PFSK-1 (cell line): ENCODE results near the gene PDE2A.

Experiments used
- FOXP2 ChIP-seq: optimal IDR thresholded peaks from 2 replicates; pipeline ENCODE3; 2011; ENCODE audit warnings: borderline replicate concordance, control low read depth, inconsistent platforms; ENCODE audit not compliant: insufficient read depth; ENCODE audit errors: extremely low read length, extremely low read depth
- POLR2AphosphoS5 ChIP-seq: IDR thresholded peaks from 2 replicates; pipeline ENCODE4 v1.6.1; 2012; ENCODE audit warnings: low read depth, mild to moderate bottlenecking, control low read depth, low read length, moderate library complexity
- SIN3A ChIP-seq: IDR thresholded peaks from 2 replicates; pipeline ENCODE4 v1.6.1; 2012; ENCODE audit warnings: mild to moderate bottlenecking, low read length, moderate library complexity, borderline replicate concordance; ENCODE audit not compliant: insufficient read depth
- TAF1 ChIP-seq: IDR thresholded peaks from 2 replicates; pipeline ENCODE4 v1.6.1; 2012; ENCODE audit warnings: low read length, control low read depth, borderline replicate concordance; ENCODE audit not compliant: insufficient read depth
- TF ChIP-seq, protein P1 (sequence below), 2 experiments: IDR thresholded peaks; 2 replicates each; pipeline versions ENCODE4 v1.6.1 to v1.8.0; 2011 to 2012; ENCODE audit warnings: low read depth in 2 of 2, low read length in 2 of 2, control low read depth in 1 of 2, inconsistent platforms in 1 of 2, mild to moderate bottlenecking in 1 of 2, moderate library complexity in 1 of 2; ENCODE audit not compliant: insufficient read depth in 1 of 2

PDE2A gene

DNA sequence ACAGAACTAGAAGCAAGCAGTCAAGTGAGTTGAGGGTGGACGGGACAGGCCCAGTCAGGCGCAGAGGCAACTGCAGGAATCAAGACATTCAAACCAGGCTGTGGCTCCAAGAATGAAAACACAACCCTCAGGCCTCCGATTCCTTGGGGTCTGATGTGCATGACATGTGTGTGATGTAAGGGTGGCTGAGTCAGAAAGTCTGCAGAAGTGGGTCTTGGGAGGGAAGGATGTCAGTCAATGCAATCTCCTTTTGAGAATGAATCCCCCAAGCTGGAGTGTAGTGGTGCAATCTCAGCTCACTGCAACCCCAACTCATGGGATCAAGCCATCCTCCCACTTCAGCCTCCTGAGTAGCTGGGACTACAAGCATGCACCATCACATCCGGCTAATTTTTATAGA lies 15.9 kb upstream of the PDE2A start:
- TF ChIP-seq FOXP2 (no peak), SIN3A (no peak), TAF1 (no peak), POLR2AphosphoS5 (no peak)
- TF ChIP-seq, protein P1, sequence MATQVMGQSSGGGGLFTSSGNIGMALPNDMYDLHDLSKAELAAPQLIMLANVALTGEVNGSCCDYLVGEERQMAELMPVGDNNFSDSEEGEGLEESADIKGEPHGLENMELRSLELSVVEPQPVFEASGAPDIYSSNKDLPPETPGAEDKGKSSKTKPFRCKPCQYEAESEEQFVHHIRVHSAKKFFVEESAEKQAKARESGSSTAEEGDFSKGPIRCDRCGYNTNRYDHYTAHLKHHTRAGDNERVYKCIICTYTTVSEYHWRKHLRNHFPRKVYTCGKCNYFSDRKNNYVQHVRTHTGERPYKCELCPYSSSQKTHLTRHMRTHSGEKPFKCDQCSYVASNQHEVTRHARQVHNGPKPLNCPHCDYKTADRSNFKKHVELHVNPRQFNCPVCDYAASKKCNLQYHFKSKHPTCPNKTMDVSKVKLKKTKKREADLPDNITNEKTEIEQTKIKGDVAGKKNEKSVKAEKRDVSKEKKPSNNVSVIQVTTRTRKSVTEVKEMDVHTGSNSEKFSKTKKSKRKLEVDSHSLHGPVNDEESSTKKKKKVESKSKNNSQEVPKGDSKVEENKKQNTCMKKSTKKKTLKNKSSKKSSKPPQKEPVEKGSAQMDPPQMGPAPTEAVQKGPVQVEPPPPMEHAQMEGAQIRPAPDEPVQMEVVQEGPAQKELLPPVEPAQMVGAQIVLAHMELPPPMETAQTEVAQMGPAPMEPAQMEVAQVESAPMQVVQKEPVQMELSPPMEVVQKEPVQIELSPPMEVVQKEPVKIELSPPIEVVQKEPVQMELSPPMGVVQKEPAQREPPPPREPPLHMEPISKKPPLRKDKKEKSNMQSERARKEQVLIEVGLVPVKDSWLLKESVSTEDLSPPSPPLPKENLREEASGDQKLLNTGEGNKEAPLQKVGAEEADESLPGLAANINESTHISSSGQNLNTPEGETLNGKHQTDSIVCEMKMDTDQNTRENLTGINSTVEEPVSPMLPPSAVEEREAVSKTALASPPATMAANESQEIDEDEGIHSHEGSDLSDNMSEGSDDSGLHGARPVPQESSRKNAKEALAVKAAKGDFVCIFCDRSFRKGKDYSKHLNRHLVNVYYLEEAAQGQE (IDR thresholded peaks at IDR 0.05; ENCODE audit: insufficient read depth in 1 of 2, low read depth in 2 of 2, low read length in 2 of 2): no peak

- TF ChIP-seq SIN3A: no peak
- TF ChIP-seq TAF1: no peak
- no peak for TF ChIP-seq FOXP2
- TF ChIP-seq POLR2AphosphoS5: no peak
- TF ChIP-seq, protein P1 (IDR thresholded peaks at IDR 0.05; ENCODE audit: insufficient read depth in 1 of 2, low read depth in 2 of 2, low read length in 2 of 2): no peak
Measured at GRCh38 chr11:72688929-72689328, 14.7 kb upstream of the PDE2A start.

GRCh38 chr11:72688486-72688885 lies 14.3 kb upstream of the PDE2A start:
- TF ChIP-seq POLR2AphosphoS5 (no peak), FOXP2 (no peak), SIN3A (no peak)

GRCh38 chr11:72687326-72687725 lies 13.1 kb upstream of the PDE2A start:
- TF ChIP-seq, protein P1 (IDR thresholded peaks at IDR 0.05; ENCODE audit: insufficient read depth in 1 of 2, low read depth in 2 of 2, low read length in 2 of 2): no peak
- TF ChIP-seq POLR2AphosphoS5: no peak
- no peak for TF ChIP-seq FOXP2
- TF ChIP-seq SIN3A: no peak
- TF ChIP-seq TAF1: no peak

- TF ChIP-seq SIN3A (no peak), POLR2AphosphoS5 (no peak), FOXP2 (no peak), TAF1 (no peak)
- TF ChIP-seq, protein P1 (IDR thresholded peaks at IDR 0.05; ENCODE audit: insufficient read depth in 1 of 2, low read depth in 2 of 2, low read length in 2 of 2): no peak
Measured at GRCh38 chr11:72686639-72687220, 12.5 kb upstream of the PDE2A start.
